ENCODE results near the gene INPP4B.
A peak's percentile ranks its signal among the peaks of the same experiment; 100 is the strongest.

Gene INPP4B

DNA sequence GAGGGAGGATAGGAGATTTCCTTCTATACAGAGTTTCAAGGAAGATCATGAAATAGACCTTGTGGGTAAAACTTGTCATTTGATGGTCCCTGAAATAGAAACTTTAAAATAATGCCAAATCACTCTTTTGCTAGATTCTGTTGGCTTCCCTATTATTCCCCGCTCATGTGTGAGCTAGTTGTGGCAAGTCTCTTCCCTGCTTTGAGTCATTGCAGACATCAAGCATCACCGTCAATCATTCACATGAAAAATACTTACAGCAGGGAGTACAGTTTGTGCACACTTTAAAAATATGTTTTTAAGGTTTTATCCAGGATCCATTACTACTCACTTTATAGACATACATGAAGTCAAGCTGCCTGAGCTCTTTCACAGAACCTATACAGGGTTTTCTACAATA is 35.2 kb upstream of the INPP4B start:
- Histone ChIP-seq H3K18ac (ENCODE audit: low read length) (no peak overlapping the region), H2BK15ac (replicated peaks; ENCODE audit: low read depth) (no peak overlapping the region), H3K27ac (ENCODE audit: low read depth, low read length) (no peak overlapping the region), H3K79me1 (ENCODE audit: low read length) (no peaks in the 10 kb centered on the region), H3K56ac (ENCODE audit: low read length) (no peak overlapping the region), H3K23ac (ENCODE audit: low read length) (no peak overlapping the region), H3K4me1 (ENCODE audit: control insufficient read depth, low read depth, low read length) (no peaks in the 10 kb centered on the region), H3K4ac (ENCODE audit: low read depth, low read length) (no peak overlapping the region), H3K4me2 (ENCODE audit: low read length) (no peak overlapping the region), H2BK120ac (ENCODE audit: low read depth, low read length) (no peak overlapping the region), H3K9ac (ENCODE audit: low read length) (no peak overlapping the region), H3K79me2 (ENCODE audit: control insufficient read depth, insufficient read depth, low read length) (no peaks in the 10 kb centered on the region), H2BK5ac (ENCODE audit: low read length) (no peak overlapping the region), H3K4me3 (ENCODE audit: low read length) (no peak overlapping the region), H3K36me3 (ENCODE audit: control insufficient read depth, insufficient read depth, low read length) (no peaks in the 10 kb centered on the region), H4K8ac (ENCODE audit: low read depth, low read length) (no peak overlapping the region), H4K5ac (ENCODE audit: low read length) (no peak overlapping the region), H3K27me3 (ENCODE audit: insufficient read depth, low read length, poor library complexity) (no peaks in the 10 kb centered on the region), H2AK5ac (ENCODE audit: low read length) (no peak overlapping the region)
- DNase-seq, result no peak
- WGBS (ENCODE audit: extremely low coverage, insufficient coverage, low lambda C conversion rate), result no CpG with 5 or more reads among the region's 2 CpGs

DNA sequence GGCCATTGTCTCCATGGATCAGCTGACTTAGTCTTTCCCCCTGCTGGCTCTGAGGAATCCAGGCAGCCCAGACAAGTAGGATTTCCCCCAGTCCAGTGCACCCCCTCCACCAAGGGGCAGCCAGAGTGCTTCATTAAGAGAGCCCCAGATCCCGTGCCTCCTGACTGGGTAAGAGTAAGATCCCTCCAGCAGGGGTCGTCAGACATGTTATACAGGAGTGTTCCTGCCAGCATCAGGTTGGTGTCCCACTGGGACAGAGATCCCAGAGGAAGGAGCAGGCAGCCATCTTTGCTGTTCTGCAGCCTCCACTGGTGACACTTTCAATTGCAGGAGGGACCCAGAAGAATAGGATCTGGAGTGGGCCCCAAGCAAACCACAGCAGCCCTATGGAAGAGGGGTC is 29.0 kb upstream of the INPP4B start:
- peak; percentile 45 for DNase-seq
- no peaks in the 10 kb centered on the region for H3K4me1 ChIP-seq (ENCODE audit: control insufficient read depth, low read depth, low read length)

DNA sequence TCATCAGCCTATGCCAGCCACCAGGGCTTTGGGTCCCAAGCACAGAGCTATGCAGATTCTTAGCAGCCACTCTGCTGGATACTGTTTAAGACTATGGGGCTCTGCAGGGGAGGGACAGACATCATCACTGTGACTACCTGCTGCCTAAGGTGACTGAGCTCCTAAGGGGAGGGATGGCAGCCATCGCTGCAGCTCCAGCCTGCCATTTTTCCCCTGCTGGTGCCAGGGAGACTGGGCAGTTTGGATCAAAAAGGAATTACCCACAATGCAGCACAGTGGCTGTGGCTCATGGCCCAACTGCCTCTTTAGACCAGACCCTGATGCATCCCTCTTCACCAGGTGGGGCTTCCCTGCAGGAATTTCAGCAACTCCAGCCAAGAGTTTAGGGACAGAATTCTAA is 28.6 kb upstream of the INPP4B start:
- H3K4ac ChIP-seq (ENCODE audit: low read depth, low read length), result no peak overlapping the region
- no peak overlapping the region for H4K8ac ChIP-seq (ENCODE audit: low read depth, low read length)
- H3K36me3 ChIP-seq (ENCODE audit: control insufficient read depth, insufficient read depth, low read length), result no peaks in the 10 kb centered on the region
- no peak overlapping the region for H4K5ac ChIP-seq (ENCODE audit: low read length)
- no peak overlapping the region for H3K27ac ChIP-seq (ENCODE audit: low read depth, low read length)
- no peaks in the 10 kb centered on the region for H3K79me1 ChIP-seq (ENCODE audit: low read length)
- no peak overlapping the region for H2BK120ac ChIP-seq (ENCODE audit: low read depth, low read length)
- no peak overlapping the region for H3K4me3 ChIP-seq (ENCODE audit: low read length)
- DNase-seq, result peak; percentile 11
- no peak overlapping the region for H3K4me2 ChIP-seq (ENCODE audit: low read length)
- no peaks in the 10 kb centered on the region for H3K79me2 ChIP-seq (ENCODE audit: control insufficient read depth, insufficient read depth, low read length)
- no peak overlapping the region for H2BK15ac ChIP-seq (replicated peaks; ENCODE audit: low read depth)
- H2BK5ac ChIP-seq (ENCODE audit: low read length), result no peak overlapping the region
- H2AK5ac ChIP-seq (ENCODE audit: low read length), result no peak overlapping the region
- H3K27me3 ChIP-seq (ENCODE audit: insufficient read depth, low read length, poor library complexity), result no peaks in the 10 kb centered on the region
- WGBS (ENCODE audit: extremely low coverage, insufficient coverage, low lambda C conversion rate), result no CpG with 5 or more reads among the region's 1 CpG
- no peak overlapping the region for H3K9ac ChIP-seq (ENCODE audit: low read length)
- no peak overlapping the region for H3K56ac ChIP-seq (ENCODE audit: low read length)
- no peak overlapping the region for H3K18ac ChIP-seq (ENCODE audit: low read length)
- H3K4me1 ChIP-seq (ENCODE audit: control insufficient read depth, low read depth, low read length), result no peaks in the 10 kb centered on the region
- no peak overlapping the region for H3K23ac ChIP-seq (ENCODE audit: low read length)

More for the DNA sequence above, 29.0 kb upstream of the INPP4B start:
- Histone ChIP-seq H3K79me1 (ENCODE audit: low read length) (no peaks in the 10 kb centered on the region), H3K4me2 (ENCODE audit: low read length) (no peak overlapping the region), H3K23ac (ENCODE audit: low read length) (no peak overlapping the region), H4K8ac (ENCODE audit: low read depth, low read length) (no peak overlapping the region), H3K27ac (ENCODE audit: low read depth, low read length) (no peak overlapping the region), H3K4ac (ENCODE audit: low read depth, low read length) (no peak overlapping the region), H4K5ac (ENCODE audit: low read length) (no peak overlapping the region), H3K18ac (ENCODE audit: low read length) (no peak overlapping the region), H2BK15ac (replicated peaks; ENCODE audit: low read depth) (no peak overlapping the region), H2AK5ac (ENCODE audit: low read length) (no peak overlapping the region), H3K27me3 (ENCODE audit: insufficient read depth, low read length, poor library complexity) (no peaks in the 10 kb centered on the region), H3K4me3 (ENCODE audit: low read length) (no peak overlapping the region), H2BK5ac (ENCODE audit: low read length) (no peak overlapping the region), H3K79me2 (ENCODE audit: control insufficient read depth, insufficient read depth, low read length) (no peaks in the 10 kb centered on the region), H3K9ac (ENCODE audit: low read length) (no peak overlapping the region), H2BK120ac (ENCODE audit: low read depth, low read length) (no peak overlapping the region), H3K36me3 (ENCODE audit: control insufficient read depth, insufficient read depth, low read length) (no peaks in the 10 kb centered on the region), H3K56ac (ENCODE audit: low read length) (no peak overlapping the region)
- no CpG with 5 or more reads among the region's 2 CpGs for WGBS (ENCODE audit: extremely low coverage, insufficient coverage, low lambda C conversion rate)

DNA sequence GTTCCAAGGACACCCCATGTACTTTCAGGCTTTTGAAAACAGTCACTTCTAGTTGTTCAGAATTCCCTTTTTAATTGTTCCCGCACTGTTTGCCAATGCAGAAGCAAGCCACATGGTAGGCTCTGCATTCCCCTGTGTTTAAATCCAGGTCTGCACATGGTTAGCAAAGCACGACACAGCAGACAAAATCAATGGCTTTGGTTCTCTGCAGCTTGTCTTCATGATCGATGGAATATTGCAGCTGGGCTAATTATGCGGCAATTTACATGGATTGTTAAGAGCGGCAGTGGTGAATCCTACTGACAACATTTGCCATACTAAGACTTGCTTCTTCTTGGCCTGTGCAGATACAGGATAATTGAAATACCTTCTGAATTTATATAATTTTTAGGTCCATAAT is 20.6 kb upstream of the INPP4B start:
- H2BK5ac ChIP-seq (ENCODE audit: low read length), result no peak overlapping the region
- H3K9ac ChIP-seq (ENCODE audit: low read length), result no peak overlapping the region
- no peaks in the 10 kb centered on the region for H3K79me2 ChIP-seq (ENCODE audit: control insufficient read depth, insufficient read depth, low read length)
- no CpG with 5 or more reads among the region's 5 CpGs for WGBS (ENCODE audit: extremely low coverage, insufficient coverage, low lambda C conversion rate)
- H2AK5ac ChIP-seq (ENCODE audit: low read length), result no peak overlapping the region
- no peak overlapping the region for H4K5ac ChIP-seq (ENCODE audit: low read length)
- H2BK15ac ChIP-seq (replicated peaks; ENCODE audit: low read depth), result no peak overlapping the region
- no peak overlapping the region for H2BK120ac ChIP-seq (ENCODE audit: low read depth, low read length)
- H3K27me3 ChIP-seq (ENCODE audit: insufficient read depth, low read length, poor library complexity), result no peaks in the 10 kb centered on the region
- H3K27ac ChIP-seq (ENCODE audit: low read depth, low read length), result no peak overlapping the region
- H3K4me1 ChIP-seq (ENCODE audit: control insufficient read depth, low read depth, low read length), result no peaks in the 10 kb centered on the region
- H3K18ac ChIP-seq (ENCODE audit: low read length), result no peak overlapping the region
- no peaks in the 10 kb centered on the region for H3K79me1 ChIP-seq (ENCODE audit: low read length)
- H3K36me3 ChIP-seq (ENCODE audit: control insufficient read depth, insufficient read depth, low read length), result no peaks in the 10 kb centered on the region
- H3K4me3 ChIP-seq (ENCODE audit: low read length), result no peak overlapping the region
- no peak overlapping the region for H4K8ac ChIP-seq (ENCODE audit: low read depth, low read length)
- no peak overlapping the region for H3K4ac ChIP-seq (ENCODE audit: low read depth, low read length)
- no peak overlapping the region for H3K23ac ChIP-seq (ENCODE audit: low read length)
- H3K56ac ChIP-seq (ENCODE audit: low read length), result no peak overlapping the region
- no peak for DNase-seq
- no peak overlapping the region for H3K4me2 ChIP-seq (ENCODE audit: low read length)

DNA sequence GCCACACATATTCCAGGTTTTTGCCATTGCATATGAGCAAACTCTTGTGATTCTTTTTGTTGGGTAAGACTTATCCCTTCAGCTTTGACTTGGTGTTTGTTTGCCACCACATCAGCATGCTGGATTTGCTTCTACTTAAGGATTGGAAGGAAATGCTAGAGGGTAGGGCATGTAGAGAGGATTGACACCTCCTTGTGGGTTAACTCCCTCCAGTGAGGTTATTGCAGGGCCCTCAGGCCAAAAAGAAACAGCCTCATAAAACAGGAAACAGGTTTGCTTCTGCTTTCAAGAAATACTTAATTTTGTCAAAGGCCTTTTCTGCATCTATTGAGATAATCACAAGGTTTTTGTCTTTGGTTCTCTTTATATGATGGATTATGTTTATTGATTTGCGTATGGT is 15.2 kb upstream of the INPP4B start:
- Histone ChIP-seq H3K18ac (ENCODE audit: low read length) (no peak overlapping the region), H2BK15ac (replicated peaks; ENCODE audit: low read depth) (no peak overlapping the region), H3K4me3 (ENCODE audit: low read length) (no peak overlapping the region), H2BK120ac (ENCODE audit: low read depth, low read length) (no peak overlapping the region), H3K4me1 (ENCODE audit: control insufficient read depth, low read depth, low read length) (no peaks in the 10 kb centered on the region), H3K56ac (ENCODE audit: low read length) (no peak overlapping the region), H3K4ac (ENCODE audit: low read depth, low read length) (no peak overlapping the region), H3K79me1 (ENCODE audit: low read length) (no peaks in the 10 kb centered on the region), H4K8ac (ENCODE audit: low read depth, low read length) (no peak overlapping the region), H3K36me3 (ENCODE audit: control insufficient read depth, insufficient read depth, low read length) (no peaks in the 10 kb centered on the region), H3K23ac (ENCODE audit: low read length) (no peak overlapping the region), H3K27ac (ENCODE audit: low read depth, low read length) (no peak overlapping the region), H3K79me2 (ENCODE audit: control insufficient read depth, insufficient read depth, low read length) (no peaks in the 10 kb centered on the region), H2BK5ac (ENCODE audit: low read length) (no peak overlapping the region), H3K27me3 (ENCODE audit: insufficient read depth, low read length, poor library complexity) (no peaks in the 10 kb centered on the region), H2AK5ac (ENCODE audit: low read length) (no peak overlapping the region), H3K9ac (ENCODE audit: low read length) (no peak overlapping the region), H3K4me2 (ENCODE audit: low read length) (no peak overlapping the region), H4K5ac (ENCODE audit: low read length) (no peak overlapping the region)
- DNase-seq, result no peak
- whole genome bisulfite sequencing (ENCODE audit: extremely low coverage, insufficient coverage, low lambda C conversion rate), result no CpG with 5 or more reads among the region's 1 CpG

DNA sequence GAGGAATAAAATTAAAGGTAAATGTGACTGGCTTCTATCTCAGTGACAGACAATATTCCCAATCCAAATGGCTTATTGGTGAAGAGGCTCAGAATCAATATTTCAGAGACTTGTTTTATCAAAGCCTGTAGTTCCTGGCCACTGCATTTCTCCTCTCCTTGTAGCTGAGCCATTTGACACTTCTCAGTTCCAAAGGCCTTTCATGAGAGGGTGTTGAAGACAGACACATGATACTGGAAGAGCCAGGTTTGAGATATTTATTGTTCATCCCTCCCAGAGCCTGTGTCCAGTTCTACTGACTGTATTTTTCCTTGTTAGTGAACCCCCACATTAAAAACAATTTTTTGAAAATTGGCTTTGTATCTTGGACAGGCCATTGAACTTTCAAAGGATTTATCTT is 12.9 kb upstream of the INPP4B start:
- Histone ChIP-seq H3K56ac (ENCODE audit: low read length) (no peak overlapping the region), H3K36me3 (ENCODE audit: control insufficient read depth, insufficient read depth, low read length) (no peaks in the 10 kb centered on the region), H3K4me2 (ENCODE audit: low read length) (no peak overlapping the region), H3K4me1 (ENCODE audit: control insufficient read depth, low read depth, low read length) (no peaks in the 10 kb centered on the region), H2AK5ac (ENCODE audit: low read length) (no peak overlapping the region), H2BK120ac (ENCODE audit: low read depth, low read length) (no peak overlapping the region), H3K27me3 (ENCODE audit: insufficient read depth, low read length, poor library complexity) (no peaks in the 10 kb centered on the region), H3K23ac (ENCODE audit: low read length) (no peak overlapping the region), H2BK5ac (ENCODE audit: low read length) (no peak overlapping the region), H4K8ac (ENCODE audit: low read depth, low read length) (no peak overlapping the region), H3K27ac (ENCODE audit: low read depth, low read length) (no peak overlapping the region), H3K4me3 (ENCODE audit: low read length) (no peak overlapping the region), H3K79me2 (ENCODE audit: control insufficient read depth, insufficient read depth, low read length) (no peaks in the 10 kb centered on the region), H3K4ac (ENCODE audit: low read depth, low read length) (no peak overlapping the region), H3K79me1 (ENCODE audit: low read length) (no peaks in the 10 kb centered on the region), H3K18ac (ENCODE audit: low read length) (no peak overlapping the region), H3K9ac (ENCODE audit: low read length) (no peak overlapping the region), H2BK15ac (replicated peaks; ENCODE audit: low read depth) (no peak overlapping the region), H4K5ac (ENCODE audit: low read length) (no peak overlapping the region)
- DNase-seq, result no peak
